ENCODE results near the gene TAGLN. TPM values are rescaled to one million over a fixed set of nuclear protein-coding genes. Genes with fewer than 3 reads are reported as not detected.

The TAGLN gene
- polyA plus RNA-seq, 1 donor = 95.5 TPM

- no peak for DNase-seq
Measured at GRCh38 chr11:117217141-117218084, 18.2 kb downstream of the TAGLN start.

DNA sequence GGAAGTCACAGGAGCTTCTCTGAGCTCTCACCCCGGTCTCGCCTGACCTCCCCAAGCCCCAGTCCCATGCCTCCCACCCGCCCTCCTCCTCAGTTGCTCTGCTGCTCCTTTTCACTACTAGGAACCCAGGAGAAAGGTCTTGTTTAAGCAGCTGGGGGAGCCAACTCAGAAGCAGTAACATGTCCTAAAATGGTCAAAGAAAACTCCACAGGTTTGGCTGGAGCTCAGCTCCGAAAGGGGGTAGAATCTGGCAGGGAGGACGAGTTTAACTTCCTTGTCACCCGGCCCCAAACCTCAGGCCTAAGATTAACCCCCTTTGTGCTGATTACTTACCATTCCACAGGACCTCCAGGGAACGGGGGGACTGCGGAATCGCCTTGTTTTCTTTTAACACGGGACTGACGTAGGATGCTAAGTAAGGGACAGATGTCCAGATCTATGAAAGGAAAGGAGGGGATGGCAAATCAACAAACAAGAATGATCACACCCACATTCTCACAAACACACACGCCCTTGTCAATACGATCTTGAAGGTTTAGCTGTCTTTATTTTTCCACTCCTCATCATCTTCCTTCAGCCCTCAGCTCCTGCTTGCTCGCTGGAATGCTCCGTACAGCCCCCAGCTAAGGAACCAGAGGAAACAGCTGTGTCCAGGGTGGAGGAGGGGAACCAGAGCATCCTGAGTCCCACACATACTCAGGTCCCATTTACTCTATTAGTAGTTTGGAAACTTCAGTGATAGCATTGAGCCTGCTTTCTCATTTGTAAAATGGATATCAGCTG lies 19.2 kb downstream of the TAGLN start:
- DNase-seq = no peak

- DNase-seq = no peak
Measured at GRCh38 chr11:117219001-117219400, 19.8 kb downstream of the TAGLN start.

DNA sequence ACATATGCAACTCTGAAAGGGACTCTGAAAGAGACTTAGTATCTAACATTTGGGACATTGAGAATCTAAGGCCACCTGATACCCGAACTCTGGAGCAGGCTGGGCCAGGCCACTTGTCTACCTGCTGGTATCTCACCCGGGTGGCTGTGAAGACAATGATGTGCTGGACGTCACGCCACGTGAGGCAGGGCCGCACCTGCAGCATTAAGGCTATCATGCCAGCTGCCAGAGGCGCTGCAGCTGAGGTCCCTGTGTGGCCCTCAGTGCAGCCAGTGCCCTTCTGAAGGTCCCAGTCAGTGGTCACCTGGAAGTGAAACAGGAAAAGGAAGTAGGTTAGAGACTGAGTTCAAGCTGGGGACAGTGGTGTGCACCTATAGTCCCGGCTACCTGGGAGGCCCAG lies 20.3 kb downstream of the TAGLN start:
- DNase-seq = no peak

- no peak for DNase-seq
Measured at GRCh38 chr11:117219995-117220394, 20.8 kb downstream of the TAGLN start.

DNA sequence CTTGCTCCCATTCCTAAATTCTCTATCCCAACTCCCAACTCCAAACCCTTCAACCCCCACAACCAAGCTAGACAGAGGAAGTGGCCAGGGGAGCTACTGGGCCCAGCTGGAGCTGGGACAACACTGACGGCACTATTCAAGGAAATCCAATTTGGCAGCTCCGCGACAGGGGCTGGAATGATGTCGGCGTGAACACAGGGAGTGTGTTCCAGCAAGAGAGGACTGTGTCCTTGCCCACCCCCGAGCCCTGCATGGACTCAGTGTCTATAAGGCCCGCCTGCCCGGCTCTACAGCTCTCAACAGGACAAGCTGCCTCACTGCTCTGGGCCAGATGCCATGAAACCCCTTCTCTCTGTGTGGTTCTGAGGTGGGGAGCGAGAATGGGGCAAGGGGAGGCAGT lies 21.4 kb downstream of the TAGLN start:
- peak; percentile 73 for DNase-seq

GRCh38 chr11:117220999-117221774 lies 22.0 kb downstream of the TAGLN start:
- DNase-seq = peak; percentile 59

DNA sequence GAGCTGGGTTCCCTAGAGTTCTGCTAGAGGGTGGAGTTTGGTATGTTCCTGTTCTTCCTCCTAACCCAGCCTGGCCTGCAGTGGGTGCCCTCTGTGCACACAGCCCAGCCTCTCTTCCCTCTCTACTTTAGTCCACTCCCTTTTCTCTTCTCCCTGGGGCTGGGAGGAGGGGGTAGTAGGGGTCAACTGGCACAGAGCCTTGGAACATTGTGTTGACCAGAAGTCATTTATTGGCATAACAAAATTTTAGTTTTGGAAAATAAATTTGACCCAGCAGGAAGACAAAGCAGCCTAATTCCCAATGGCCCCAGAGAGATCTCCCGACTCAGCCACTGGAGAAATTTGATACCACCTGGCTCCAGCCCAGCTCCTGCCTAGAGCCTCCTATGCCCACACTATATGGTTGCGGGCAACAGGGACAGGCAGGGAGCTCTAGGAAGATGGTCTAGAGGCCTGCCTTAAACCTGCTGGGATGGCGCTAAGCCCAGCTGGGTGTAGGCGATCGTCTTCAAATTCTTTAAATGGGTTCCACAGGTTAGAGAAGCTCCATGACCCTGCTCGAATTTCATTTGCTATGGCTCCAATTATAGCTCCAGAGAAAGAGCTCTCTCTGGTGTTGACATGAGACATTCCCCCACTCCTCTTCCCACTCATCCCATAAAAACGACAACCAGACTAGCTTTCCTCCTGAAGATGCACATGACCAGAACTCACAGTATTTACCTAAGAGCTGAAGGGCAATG lies 22.8 kb downstream of the TAGLN start:
- peak; percentile 66 for DNase-seq

GRCh38 chr11:117222991-117223740 lies 24.0 kb downstream of the TAGLN start:
- no peak for DNase-seq

- DNase-seq = no peak
Measured at GRCh38 chr11:117223741-117224689, 24.8 kb downstream of the TAGLN start.

DNA sequence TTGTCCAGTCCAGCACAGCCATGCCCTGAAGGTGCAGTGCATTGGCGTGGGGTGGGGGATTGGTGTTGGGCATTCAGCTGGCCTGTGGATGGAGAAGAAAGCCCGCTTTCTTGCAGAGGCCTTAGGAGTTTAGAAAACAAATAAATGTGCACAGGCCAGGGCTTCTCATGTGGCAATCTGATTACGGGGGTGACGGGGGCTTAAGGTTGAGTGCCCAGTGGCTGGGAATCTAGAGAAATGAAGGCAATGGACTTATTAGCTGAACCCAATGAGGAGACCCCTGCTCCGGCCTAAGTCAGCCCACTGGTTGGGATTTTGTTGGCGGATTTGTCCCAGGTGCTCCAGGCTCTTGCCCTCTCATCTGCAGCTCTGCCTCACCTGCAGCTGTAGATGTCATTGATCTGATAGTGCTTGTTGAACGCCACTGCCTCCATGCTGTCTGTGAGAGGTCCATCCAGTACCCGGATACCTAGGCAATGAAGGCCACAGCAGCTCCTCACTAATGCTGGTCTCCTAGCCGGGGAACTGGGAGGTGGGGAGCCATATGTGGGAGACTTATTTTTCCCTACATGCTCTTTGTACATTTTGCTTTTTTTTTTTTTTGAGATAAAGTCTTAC lies 26.5 kb downstream of the TAGLN start:
- no peak for DNase-seq

- DNase-seq = peak; percentile 81
Measured at GRCh38 chr11:117226388-117227385, 27.5 kb downstream of the TAGLN start.

GRCh38 chr11:117228091-117228490 lies 28.9 kb downstream of the TAGLN start:
- no peak for DNase-seq

DNA sequence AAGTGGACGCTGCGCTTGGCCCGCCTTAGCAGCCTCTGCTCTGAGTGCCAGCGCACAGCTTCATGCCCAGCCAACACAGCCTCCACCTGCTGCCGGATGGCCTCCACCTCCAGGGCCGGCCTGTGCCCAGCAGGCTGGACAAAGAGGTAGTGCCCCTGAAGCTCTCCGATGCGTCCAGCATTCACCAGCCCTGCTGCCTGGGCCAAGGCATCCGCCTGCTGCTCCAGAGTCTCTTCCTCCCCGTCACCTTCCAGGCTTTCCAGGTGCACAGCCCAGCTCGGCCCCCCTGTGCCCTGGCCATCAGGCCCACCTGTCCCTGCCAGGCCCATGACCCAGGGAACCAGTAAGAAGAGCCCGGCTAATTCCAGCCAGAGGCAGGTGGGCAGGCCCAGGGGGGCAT lies 30.2 kb downstream of the TAGLN start:
- no peak for DNase-seq

DNA sequence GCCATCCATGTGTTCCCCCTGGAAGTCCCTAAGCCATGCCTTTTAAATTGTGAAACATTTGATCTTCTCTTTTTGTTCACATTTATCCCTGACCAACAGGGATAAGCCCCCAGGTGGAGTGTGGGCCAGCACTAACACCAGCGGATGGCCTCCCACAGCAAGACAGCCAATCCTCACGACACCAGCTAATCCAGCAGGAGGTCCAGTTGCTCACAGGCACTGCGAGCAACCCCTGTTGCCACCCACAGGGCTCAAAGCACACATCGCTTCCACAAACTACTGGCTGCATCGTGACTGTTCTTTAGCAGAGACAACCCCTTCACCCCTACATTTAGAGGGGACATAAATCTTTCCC lies 30.7 kb downstream of the TAGLN start:
- DNase-seq = no peak

- DNase-seq = no peak
Measured at GRCh38 chr11:117230286-117230961, 31.3 kb downstream of the TAGLN start.

DNA sequence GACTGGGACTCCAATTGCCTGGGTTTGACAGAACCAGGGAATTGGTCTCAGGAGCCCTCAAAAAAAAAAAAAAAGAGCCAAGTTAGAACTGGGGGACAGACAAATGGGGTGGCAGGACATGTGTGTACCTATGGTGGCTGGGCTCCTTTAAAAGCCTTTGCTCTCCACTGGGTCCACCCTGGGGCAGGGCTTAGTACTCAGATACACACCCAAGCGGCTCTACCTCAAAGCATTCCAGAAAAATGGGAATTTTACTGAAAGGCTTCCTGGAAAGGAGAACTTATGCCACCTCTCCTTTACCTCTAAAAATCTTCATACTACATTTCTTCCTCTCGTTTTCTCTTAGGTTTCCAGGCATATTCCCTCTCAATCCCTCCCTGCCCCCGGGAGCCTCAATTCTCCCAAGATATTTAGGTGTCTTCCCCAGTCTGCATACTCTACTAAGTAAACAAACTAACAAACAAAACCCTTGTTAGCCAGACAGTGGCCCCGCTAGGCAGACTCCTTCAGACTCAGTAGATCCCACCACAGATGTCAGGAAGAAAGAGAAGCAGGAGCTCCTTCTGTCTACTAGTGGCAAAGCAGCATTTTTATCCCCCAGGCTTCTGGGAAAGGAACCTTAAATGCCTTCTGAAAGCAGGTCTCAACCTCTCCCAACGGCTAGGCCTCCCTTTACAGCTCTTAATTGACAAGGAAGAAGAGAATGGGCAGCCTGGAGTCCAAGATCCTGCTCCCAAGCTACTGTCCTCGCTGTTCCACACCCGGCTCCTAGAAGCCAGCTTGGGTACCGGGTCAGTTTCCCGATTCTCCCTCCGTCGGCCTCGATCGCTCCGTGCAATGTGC lies 32.0 kb downstream of the TAGLN start:
- no peak for DNase-seq

Data from hindlimb muscle (tissue), 1 donor.